ENCODE data around the gene COA8. TPM values are rescaled to one million over a fixed set of nuclear protein-coding genes. Genes with fewer than 3 reads are reported as not detected.

Gene COA8
- total and polyA plus RNA-seq, 9 donors, result 36.6 to 61.2 (median 48.7) TPM

GRCh38 chr14:103558071-103558882, 4.5 kb upstream of the COA8 start:
- H3K27ac ChIP-seq (ENCODE audit: low read length), result peak overlapping the region; percentile 25
- no peaks in the 10 kb centered on the region for H3K9me3 ChIP-seq (replicated peaks; ENCODE audit: control insufficient read depth, low read depth, low read length)
- peaks cover 54% of the 10 kb centered on the region for H3K4me1 ChIP-seq (ENCODE audit: control insufficient read depth, insufficient read depth, low read length)
- H3K4me3 ChIP-seq (ENCODE audit: low read length), result no peak overlapping the region
- peak; percentile 32 for DNase-seq
- H3K27me3 ChIP-seq (ENCODE audit: control insufficient read depth, insufficient read depth, low read length), result no peaks in the 10 kb centered on the region
- 81% methylated on average over 8 of the region's 16 CpGs for WGBS (ENCODE audit: insufficient coverage)
- H3K36me3 ChIP-seq (ENCODE audit: control insufficient read depth, insufficient read depth, low read length), result peaks cover 16% of the 10 kb centered on the region

GRCh38 chr14:103559766-103560165, 3.0 kb upstream of the COA8 start:
- Histone ChIP-seq H3K4me3 (ENCODE audit: low read length) (no peak overlapping the region), H3K4me1 (ENCODE audit: control insufficient read depth, insufficient read depth, low read length) (peaks cover 50% of the 10 kb centered on the region), H3K9me3 (replicated peaks; ENCODE audit: control insufficient read depth, low read depth, low read length) (no peaks in the 10 kb centered on the region), H3K36me3 (ENCODE audit: control insufficient read depth, insufficient read depth, low read length) (peaks cover 16% of the 10 kb centered on the region), H3K27me3 (ENCODE audit: control insufficient read depth, insufficient read depth, low read length) (no peaks in the 10 kb centered on the region), H3K27ac (ENCODE audit: low read length) (no peak overlapping the region)
- 31% methylated on average over 8 of the region's 9 CpGs for WGBS (ENCODE audit: insufficient coverage)
- DNase-seq, result peak; percentile 85

- 95% methylated on average over 2 of the region's 8 CpGs for WGBS (ENCODE audit: insufficient coverage)
- Histone ChIP-seq H3K4me3 (ENCODE audit: low read length) (peak overlapping the region; percentile 95), H3K27me3 (ENCODE audit: control insufficient read depth, insufficient read depth, low read length) (no peaks in the 10 kb centered on the region), H3K9me3 (replicated peaks; ENCODE audit: control insufficient read depth, low read depth, low read length) (no peaks in the 10 kb centered on the region), H3K36me3 (ENCODE audit: control insufficient read depth, insufficient read depth, low read length) (peaks cover 16% of the 10 kb centered on the region), H3K27ac (ENCODE audit: low read length) (peak overlapping the region; percentile 87), H3K4me1 (ENCODE audit: control insufficient read depth, insufficient read depth, low read length) (peaks cover 44% of the 10 kb centered on the region)
- peak; percentile 19 for DNase-seq
Measured at GRCh38 chr14:103560691-103561090, 2.1 kb upstream of the COA8 start.

- H3K4me3 ChIP-seq (ENCODE audit: low read length), result peak overlapping the region; percentile 95
- peaks cover 19% of the 10 kb centered on the region for H3K36me3 ChIP-seq (ENCODE audit: control insufficient read depth, insufficient read depth, low read length)
- H3K4me1 ChIP-seq (ENCODE audit: control insufficient read depth, insufficient read depth, low read length), result peaks cover 40% of the 10 kb centered on the region
- no peaks in the 10 kb centered on the region for H3K9me3 ChIP-seq (replicated peaks; ENCODE audit: control insufficient read depth, low read depth, low read length)
- DNase-seq, result peak; percentile 83
- 4% methylated on average over 24 of the region's 36 CpGs for WGBS (ENCODE audit: insufficient coverage)
- H3K27ac ChIP-seq (ENCODE audit: low read length), result peak overlapping the region; percentile 87
- H3K27me3 ChIP-seq (ENCODE audit: control insufficient read depth, insufficient read depth, low read length), result no peaks in the 10 kb centered on the region
Measured at GRCh38 chr14:103561381-103562178, 1.2 kb upstream of the COA8 start.

- Histone ChIP-seq H3K27ac (ENCODE audit: low read length) (peak overlapping the region; percentile 87), H3K4me3 (ENCODE audit: low read length) (peak overlapping the region; percentile 95), H3K4me1 (ENCODE audit: control insufficient read depth, insufficient read depth, low read length) (peaks cover 40% of the 10 kb centered on the region), H3K9me3 (replicated peaks; ENCODE audit: control insufficient read depth, low read depth, low read length) (no peaks in the 10 kb centered on the region), H3K27me3 (ENCODE audit: control insufficient read depth, insufficient read depth, low read length) (no peaks in the 10 kb centered on the region), H3K36me3 (ENCODE audit: control insufficient read depth, insufficient read depth, low read length) (peaks cover 21% of the 10 kb centered on the region)
- WGBS (ENCODE audit: insufficient coverage), result under 1% methylated on average over 25 of the region's 25 CpGs
- DNase-seq, result peak; percentile 66
Measured at GRCh38 chr14:103562179-103562428, 656 bp upstream of the COA8 start.

- Histone ChIP-seq H3K4me1 (ENCODE audit: control insufficient read depth, insufficient read depth, low read length) (peaks cover 34% of the 10 kb centered on the region), H3K36me3 (ENCODE audit: control insufficient read depth, insufficient read depth, low read length) (peaks cover 26% of the 10 kb centered on the region), H3K27ac (ENCODE audit: low read length) (peak overlapping the region; percentile 67), H3K4me3 (ENCODE audit: low read length) (peak overlapping the region; percentile 93), H3K27me3 (ENCODE audit: control insufficient read depth, insufficient read depth, low read length) (no peaks in the 10 kb centered on the region), H3K9me3 (replicated peaks; ENCODE audit: control insufficient read depth, low read depth, low read length) (no peaks in the 10 kb centered on the region)
- DNase-seq, result no peak
- 0% methylated on average over 15 of the region's 22 CpGs for WGBS (ENCODE audit: insufficient coverage)
Measured at GRCh38 chr14:103563226-103563620, 463 bp downstream of the COA8 start.

- no peak for DNase-seq
- H3K4me3 ChIP-seq (ENCODE audit: low read length), result peak overlapping the region; percentile 93
- H3K9me3 ChIP-seq (replicated peaks; ENCODE audit: control insufficient read depth, low read depth, low read length), result no peaks in the 10 kb centered on the region
- peaks cover 22% of the 10 kb centered on the region for H3K36me3 ChIP-seq (ENCODE audit: control insufficient read depth, insufficient read depth, low read length)
- H3K4me1 ChIP-seq (ENCODE audit: control insufficient read depth, insufficient read depth, low read length), result peaks cover 29% of the 10 kb centered on the region
- no peak overlapping the region for H3K27ac ChIP-seq (ENCODE audit: low read length)
- WGBS (ENCODE audit: insufficient coverage), result 56% methylated on average over 13 of the region's 21 CpGs
- H3K27me3 ChIP-seq (ENCODE audit: control insufficient read depth, insufficient read depth, low read length), result no peaks in the 10 kb centered on the region
Measured at GRCh38 chr14:103563844-103564505, 1.2 kb downstream of the COA8 start.

GRCh38 chr14:103568952-103569351, 6.2 kb downstream of the COA8 start:
- peaks cover 22% of the 10 kb centered on the region for H3K36me3 ChIP-seq (ENCODE audit: control insufficient read depth, insufficient read depth, low read length)
- no peak for DNase-seq
- WGBS (ENCODE audit: insufficient coverage), result 77% methylated on average over 2 of the region's 8 CpGs
- H3K4me1 ChIP-seq (ENCODE audit: control insufficient read depth, insufficient read depth, low read length), result peaks cover 4% of the 10 kb centered on the region
- H3K4me3 ChIP-seq (ENCODE audit: low read length), result no peak overlapping the region
- no peaks in the 10 kb centered on the region for H3K27me3 ChIP-seq (ENCODE audit: control insufficient read depth, insufficient read depth, low read length)
- H3K9me3 ChIP-seq (replicated peaks; ENCODE audit: control insufficient read depth, low read depth, low read length), result no peaks in the 10 kb centered on the region
- H3K27ac ChIP-seq (ENCODE audit: low read length), result no peak overlapping the region

- H3K4me1 ChIP-seq (ENCODE audit: control insufficient read depth, insufficient read depth, low read length), result no peaks in the 10 kb centered on the region
- peaks cover 26% of the 10 kb centered on the region for H3K36me3 ChIP-seq (ENCODE audit: control insufficient read depth, insufficient read depth, low read length)
- no peaks in the 10 kb centered on the region for H3K9me3 ChIP-seq (replicated peaks; ENCODE audit: control insufficient read depth, low read depth, low read length)
- H3K4me3 ChIP-seq (ENCODE audit: low read length), result no peak overlapping the region
- H3K27me3 ChIP-seq (ENCODE audit: control insufficient read depth, insufficient read depth, low read length), result no peaks in the 10 kb centered on the region
- no peak overlapping the region for H3K27ac ChIP-seq (ENCODE audit: low read length)
- DNase-seq, result no peak
- 83% methylated on average over 1 of the region's 11 CpGs for WGBS (ENCODE audit: insufficient coverage)
Measured at GRCh38 chr14:103569408-103569807, 6.6 kb downstream of the COA8 start.

GRCh38 chr14:103574104-103574503, 11.3 kb downstream of the COA8 start:
- no peak overlapping the region for H3K4me3 ChIP-seq (ENCODE audit: low read length)
- 43% methylated on average over 1 of the region's 6 CpGs for WGBS (ENCODE audit: insufficient coverage)
- no peaks in the 10 kb centered on the region for H3K9me3 ChIP-seq (replicated peaks; ENCODE audit: control insufficient read depth, low read depth, low read length)
- peaks cover 38% of the 10 kb centered on the region for H3K36me3 ChIP-seq (ENCODE audit: control insufficient read depth, insufficient read depth, low read length)
- H3K27ac ChIP-seq (ENCODE audit: low read length), result no peak overlapping the region
- no peak for DNase-seq
- no peaks in the 10 kb centered on the region for H3K27me3 ChIP-seq (ENCODE audit: control insufficient read depth, insufficient read depth, low read length)
- H3K4me1 ChIP-seq (ENCODE audit: control insufficient read depth, insufficient read depth, low read length), result peaks cover 11% of the 10 kb centered on the region
